Measurements from ENCODE around the gene DDX10.
A peak's percentile ranks its signal among the peaks of the same experiment; 100 is the strongest.

Gene DDX10

GRCh38 chr11:108662700-108663099, 2.2 kb upstream of the DDX10 start:
- no peak for DNase-seq

GRCh38 chr11:108663154-108663877, 1.6 kb upstream of the DDX10 start:
- no peak for DNase-seq

- DNase-seq = peak; percentile 44
These were observed 1.5 kb downstream of the DDX10 start for GRCh38 chr11:108666373-108666772.

GRCh38 chr11:108669286-108669685, 4.4 kb downstream of the DDX10 start:
- DNase-seq = no peak

- DNase-seq = no peak
These were observed 4.8 kb downstream of the DDX10 start for GRCh38 chr11:108669711-108670110.

- no peak for DNase-seq
These were observed 5.6 kb downstream of the DDX10 start for GRCh38 chr11:108670451-108670850.

GRCh38 chr11:108672113-108672512, 7.2 kb downstream of the DDX10 start:
- DNase-seq = no peak

- no peak for DNase-seq
These were observed 7.9 kb downstream of the DDX10 start for GRCh38 chr11:108672786-108673185.

GRCh38 chr11:108679045-108679444, 14.2 kb downstream of the DDX10 start:
- no peak for DNase-seq

- DNase-seq = no peak
These were observed 15.4 kb downstream of the DDX10 start for GRCh38 chr11:108680271-108680670.

- DNase-seq = no peak
These were observed 20.7 kb downstream of the DDX10 start for GRCh38 chr11:108685419-108686130.

- DNase-seq = no peak
These were observed 29.0 kb downstream of the DDX10 start for GRCh38 chr11:108693852-108694251.

- DNase-seq = no peak
These were observed 30.0 kb downstream of the DDX10 start for GRCh38 chr11:108694846-108695245.

- peak; percentile 72 for DNase-seq
These were observed 33.1 kb downstream of the DDX10 start for GRCh38 chr11:108697872-108698473.

GRCh38 chr11:108698844-108699642, 34.2 kb downstream of the DDX10 start:
- no peak for DNase-seq

- no peak for DNase-seq
These were observed 39.0 kb downstream of the DDX10 start for GRCh38 chr11:108703916-108704315.

- no peak for DNase-seq
These were observed 40.2 kb downstream of the DDX10 start for GRCh38 chr11:108705061-108705460.

- DNase-seq = no peak
These were observed 43.3 kb downstream of the DDX10 start for GRCh38 chr11:108708173-108708572.

GRCh38 chr11:108709741-108710140, 44.9 kb downstream of the DDX10 start:
- no peak for DNase-seq

- no peak for DNase-seq
These were observed 48.4 kb downstream of the DDX10 start for GRCh38 chr11:108713076-108713790.

- DNase-seq = no peak
These were observed 50.4 kb downstream of the DDX10 start for GRCh38 chr11:108715239-108715638.

GRCh38 chr11:108718466-108718865, 53.6 kb downstream of the DDX10 start:
- no peak for DNase-seq

Measured in RPMI8226 (cell line).